ENCODE measurements around the gene GRHL3. TPM values are rescaled to one million over a fixed set of nuclear protein-coding genes. Genes with fewer than 3 reads are reported as not detected.

The GRHL3 gene
- total and polyA plus RNA-seq, 8 donors: 0.11 to 0.86 (median 0.35) TPM

GRCh38 chr1:24309762-24310485, 9.2 kb upstream of the GRHL3 start:
- TF ChIP-seq CTCF (IDR thresholded peaks at IDR 0.05): no peak
- no peak overlapping the region for H3K4me3 ChIP-seq
- H3K9me3 ChIP-seq: no peaks in the 10 kb centered on the region
- 86 to 89% methylated on average over 4 of the region's 4 CpGs for WGBS, 2 donors
- H3K27me3 ChIP-seq: no peaks in the 10 kb centered on the region
- H3K27ac ChIP-seq: no peak overlapping the region
- ATAC-seq: no peak
- intact Hi-C loops (cut with DNase I): no loop called here
- no peaks in the 10 kb centered on the region for H3K36me3 ChIP-seq
- H3K4me1 ChIP-seq: no peaks in the 10 kb centered on the region
- DNase-seq: no peak
- FAIRE-seq: no peak

- no peak for ATAC-seq
- FAIRE-seq: no peak
- Histone ChIP-seq H3K4me1 (no peaks in the 10 kb centered on the region), H3K4me3 (no peak overlapping the region), H3K9me3 (no peaks in the 10 kb centered on the region), H3K27me3 (no peaks in the 10 kb centered on the region), H3K36me3 (no peaks in the 10 kb centered on the region), H3K27ac (no peak overlapping the region)
- no peak for DNase-seq
- WGBS, 2 donors: 85 to 98% methylated on average over 3 of the region's 3 CpGs
- TF ChIP-seq CTCF (IDR thresholded peaks at IDR 0.05): no peak
- intact Hi-C loops (cut with DNase I): no loop called here
These were observed 7.9 kb upstream of the GRHL3 start for GRCh38 chr1:24311234-24311633.

- intact Hi-C loops (cut with DNase I): no loop called here
- WGBS, 2 donors: 75 to 85% methylated on average over 1 of the region's 1 CpG
- Histone ChIP-seq H3K27ac (no peak overlapping the region), H3K4me1 (no peaks in the 10 kb centered on the region), H3K36me3 (no peaks in the 10 kb centered on the region), H3K9me3 (no peaks in the 10 kb centered on the region), H3K27me3 (no peaks in the 10 kb centered on the region), H3K4me3 (no peak overlapping the region)
- FAIRE-seq (no peak), DNase-seq (no peak), ATAC-seq (no peak)
- TF ChIP-seq CTCF (IDR thresholded peaks at IDR 0.05): no peak
These were observed 7.4 kb upstream of the GRHL3 start for GRCh38 chr1:24311741-24312140.

- Histone ChIP-seq H3K4me1 (peaks cover 0 to 10% (median 0%) of the 10 kb centered on the region in 3 donors), H3K27ac (no peak overlapping the region), H3K27me3 (no peaks in the 10 kb centered on the region), H3K9me3 (no peaks in the 10 kb centered on the region), H3K36me3 (no peaks in the 10 kb centered on the region), H3K4me3 (no peak overlapping the region)
- FAIRE-seq (no peak), ATAC-seq (no peak), DNase-seq (no peak)
- no peak for TF ChIP-seq CTCF (IDR thresholded peaks at IDR 0.05)
- intact Hi-C loops (cut with DNase I): no loop called here
- 83 to 84% methylated on average over 6 of the region's 6 CpGs for WGBS, 2 donors
These were observed 3.8 kb upstream of the GRHL3 start for GRCh38 chr1:24315391-24315790.

GRCh38 chr1:24316645-24317044, 2.5 kb upstream of the GRHL3 start:
- Histone ChIP-seq H3K9me3 (no peaks in the 10 kb centered on the region), H3K4me3 (no peak overlapping the region), H3K27ac (no peak overlapping the region), H3K27me3 (no peaks in the 10 kb centered on the region), H3K4me1 (peaks cover 0 to 10% (median 0%) of the 10 kb centered on the region in 3 donors), H3K36me3 (no peaks in the 10 kb centered on the region)
- intact Hi-C loops (cut with DNase I): no loop called here
- WGBS, 2 donors: 64 to 83% methylated on average over 3 of the region's 3 CpGs
- no peak for FAIRE-seq
- TF ChIP-seq CTCF (IDR thresholded peaks at IDR 0.05): no peak
- ATAC-seq: no peak
- no peak for DNase-seq
